H1 (cell line): ENCODE measurements around the gene C5orf46. TPM values are rescaled to one million over a fixed set of nuclear protein-coding genes. Genes with fewer than 3 reads are reported as not detected.

ENCODE experiments used
- CTCF ChIA-PET: fragments of 300-600 bp; sonication (Branson Sonifier 250); formaldehyde crosslinking; loops from one replicate; lab custom pipeline; 2021; ENCODE audit not compliant: partially characterized antibody; lab: Charles Lee
- POLR2A ChIA-PET: fragments of 300-600 bp; sonication (Branson Sonifier 250); formaldehyde crosslinking; loops from one replicate; lab custom pipeline; 2021; ENCODE audit warnings: inconsistent platforms; ENCODE audit not compliant: partially characterized antibody; lab: Charles Lee
- DNase-seq, 2 experiments: peaks; one replicate each; pipeline versions ENCODE4 v3.0.0 to v3.0.0-alpha.2; 2010 to 2022; ENCODE audit warnings: low spot score in 2 of 2, low read depth in 1 of 2, mixed read lengths in 1 of 2
- FAIRE-seq: peaks from 2 replicates; lab custom pipeline; 2011; peaks lifted over from hg19 to GRCh38; lab: Jason Lieb, UNC
- H2AFZ ChIP-seq: 2 replicates; pipeline ENCODE4 v1.8.1; 2012; ENCODE audit warnings: low read length, inconsistent platforms
- H2AK5ac ChIP-seq: 2 replicates; pipeline ENCODE4 v1.6.1; 2013; ENCODE audit warnings: low read depth, low read length
- H2BK120ac ChIP-seq: replicated peaks from 2 replicates; pipeline ENCODE3; 2013; ENCODE audit warnings: low read depth, low read length, inconsistent platforms
- H2BK12ac ChIP-seq: 2 replicates; pipeline ENCODE4 v1.6.1; 2013; ENCODE audit warnings: low read depth, low read length
- H2BK15ac ChIP-seq: 2 replicates; pipeline ENCODE4 v1.6.1; 2013; ENCODE audit warnings: low read length
- H2BK20ac ChIP-seq: 2 replicates; pipeline ENCODE4 v1.6.1; 2013; ENCODE audit warnings: low read length
- H2BK5ac ChIP-seq: 2 replicates; pipeline ENCODE4 v1.6.1; 2013; ENCODE audit warnings: low read depth, low read length
- H3K14ac ChIP-seq: 2 replicates; pipeline ENCODE4 v1.6.1; 2013; ENCODE audit warnings: inconsistent platforms; ENCODE audit not compliant: insufficient read length
- H3K18ac ChIP-seq: 2 replicates; pipeline ENCODE4 v1.6.1; 2013; ENCODE audit warnings: low read length; ENCODE audit errors: extremely low read depth
- H3K23ac ChIP-seq: 2 replicates; pipeline ENCODE4 v1.6.1; 2013; ENCODE audit warnings: inconsistent platforms; ENCODE audit not compliant: insufficient read length
- H3K23me2 ChIP-seq: 2 replicates; pipeline ENCODE4 v1.6.1; 2013; ENCODE audit warnings: low read depth, low read length
- H3K27ac ChIP-seq: 2 replicates; pipeline ENCODE4 v1.6.1; 2011; ENCODE audit warnings: low read depth, low read length, inconsistent platforms
- H3K27me3 ChIP-seq, 4 experiments: replicated peaks in 1 of 4; 1 replicate in 1 of 4; 2 replicates in 3 of 4; pipeline versions ENCODE4 v1.6.1 to v1.8.1; 2011 to 2013; ENCODE audit warnings: low read length in 3 of 4, mild to moderate bottlenecking in 3 of 4, inconsistent platforms in 2 of 4, mixed read lengths in 2 of 4, moderate library complexity in 1 of 4; ENCODE audit not compliant: control insufficient read depth in 3 of 4, insufficient read depth in 3 of 4; ENCODE audit errors: extremely low read depth in 1 of 4
- H3K36me3 ChIP-seq, 4 experiments: 2 replicates each; pipeline versions ENCODE4 v1.6.1 to v1.8.1; 2011 to 2013; ENCODE audit warnings: mild to moderate bottlenecking in 4 of 4, low read length in 3 of 4, moderate library complexity in 2 of 4, control low read depth in 1 of 4, inconsistent platforms in 1 of 4; ENCODE audit not compliant: insufficient read depth in 4 of 4, control insufficient read depth in 2 of 4
- H3K4ac ChIP-seq: replicated peaks from 2 replicates; pipeline ENCODE3; 2013; ENCODE audit warnings: low read length, low read depth, mixed read lengths, inconsistent platforms; ENCODE audit not compliant: insufficient read length
- H3K4me1 ChIP-seq, 4 experiments: replicated peaks in 1 of 4; 1 replicate in 1 of 4; 2 replicates in 3 of 4; pipeline versions ENCODE4 v1.6.1 to v1.8.1; 2011 to 2013; ENCODE audit warnings: low read length in 3 of 4, inconsistent platforms in 2 of 4, mixed read lengths in 1 of 4; ENCODE audit not compliant: insufficient read depth in 4 of 4, control insufficient read depth in 3 of 4
- H3K4me2 ChIP-seq, 2 experiments: 2 replicates each; pipeline versions ENCODE4 v1.6.1 to v1.8.1; 2011 to 2013; ENCODE audit warnings: low read depth in 2 of 2, low read length in 2 of 2, control low read depth in 1 of 2, inconsistent platforms in 1 of 2, mild to moderate bottlenecking in 1 of 2; ENCODE audit not compliant: insufficient read depth in 1 of 2
- H3K4me3 ChIP-seq, 4 experiments: fragments of 200-600, 300-600 bp in 1 of 4; sonication (generic), shearing (Covaris generic), sonication (Bioruptor Twin) in 1 of 4; 2 replicates each; pipeline versions ENCODE4 v1.5.1 to v1.8.1; 2011 to 2016; ENCODE audit warnings: low read length in 4 of 4, low read depth in 3 of 4, control low read depth in 2 of 4, inconsistent platforms in 2 of 4, mild to moderate bottlenecking in 2 of 4, mixed read lengths in 1 of 4, moderate library complexity in 1 of 4; ENCODE audit not compliant: insufficient read depth in 2 of 4; ENCODE audit errors: extremely low read depth in 1 of 4
- H3K56ac ChIP-seq: replicated peaks from 2 replicates; pipeline ENCODE3; 2013; ENCODE audit warnings: low read depth, mild to moderate bottlenecking, mixed read lengths, low read length, inconsistent platforms; ENCODE audit not compliant: insufficient read length
- H3K79me1 ChIP-seq: 2 replicates; pipeline ENCODE4 v1.6.1; 2013; ENCODE audit warnings: low read depth, low read length, control low read depth
- H3K79me2 ChIP-seq, 2 experiments: 2 replicates each; pipeline versions ENCODE4 v1.6.1 to v1.8.1; 2012 to 2013; ENCODE audit warnings: low read length in 2 of 2, mild to moderate bottlenecking in 2 of 2, inconsistent platforms in 1 of 2; ENCODE audit not compliant: insufficient read depth in 2 of 2, control insufficient read depth in 1 of 2
- H3K9ac ChIP-seq, 4 experiments: replicated peaks in 1 of 4; 1 replicate in 1 of 4; 2 replicates in 3 of 4; pipeline versions ENCODE4 v1.6.1 to v1.8.1; 2011 to 2013; ENCODE audit warnings: low read depth in 3 of 4, low read length in 3 of 4, control low read depth in 2 of 4, mild to moderate bottlenecking in 2 of 4, moderate library complexity in 2 of 4, inconsistent platforms in 1 of 4; ENCODE audit errors: extremely low read depth in 1 of 4
- H3K9me3 ChIP-seq, 2 experiments: 2 replicates each; pipeline versions ENCODE4 v1.6.1 to v1.8.1; 2012 to 2013; ENCODE audit warnings: mild to moderate bottlenecking in 2 of 2, moderate library complexity in 2 of 2, control low read depth in 1 of 2, inconsistent platforms in 1 of 2, low read depth in 1 of 2, low read length in 1 of 2, mixed read lengths in 1 of 2; ENCODE audit not compliant: insufficient read depth in 2 of 2
- H4K20me1 ChIP-seq, 2 experiments: replicated peaks in 1 of 2; 2 replicates each; pipeline versions ENCODE3 to v1.8.1; 2011 to 2013; ENCODE audit warnings: inconsistent platforms in 2 of 2, low read length in 2 of 2, mild to moderate bottlenecking in 1 of 2; ENCODE audit not compliant: insufficient read depth in 2 of 2, control insufficient read depth in 1 of 2
- H4K5ac ChIP-seq: 2 replicates; pipeline ENCODE4 v1.6.1; 2013; ENCODE audit warnings: low read length, low read depth, mixed read lengths, inconsistent platforms; ENCODE audit not compliant: insufficient read length
- H4K8ac ChIP-seq: 2 replicates; pipeline ENCODE4 v1.8.0; 2013; ENCODE audit warnings: mild to moderate bottlenecking, moderate library complexity, low read length, inconsistent platforms; ENCODE audit not compliant: insufficient read depth; ENCODE audit errors: extremely low read depth
- H4K91ac ChIP-seq: replicated peaks from 2 replicates; pipeline ENCODE3; 2013; ENCODE audit warnings: low read length, mixed read lengths, inconsistent platforms; ENCODE audit not compliant: insufficient read length
- ASH2L ChIP-seq: fragments of 200-600, 300-600 bp; sonication (generic); IDR thresholded peaks from one replicate; pipeline ENCODE4 v1.7.1; 2017; ENCODE audit warnings: low read length
- CREB1 ChIP-seq: IDR thresholded peaks from 2 replicates; pipeline ENCODE4 v1.6.1; 2012; ENCODE audit warnings: inconsistent platforms
- HDAC6 ChIP-seq: IDR thresholded peaks from one replicate; pipeline ENCODE4 v1.7.1; 2012; ENCODE audit warnings: low read depth, mild to moderate bottlenecking, inconsistent platforms, low read length, moderate library complexity
- JUN ChIP-seq: IDR thresholded peaks from 2 replicates; pipeline ENCODE4 v1.6.1; 2011; ENCODE audit warnings: low read depth, mild to moderate bottlenecking, improper control_type of control experiment, low read length
- SIX5 ChIP-seq: IDR thresholded peaks from 2 replicates; pipeline ENCODE4 v1.6.1; 2011; ENCODE audit warnings: mild to moderate bottlenecking, low read depth, low read length
- SP1 ChIP-seq: IDR thresholded peaks from 2 replicates; pipeline ENCODE4 v1.6.1; 2011; ENCODE audit warnings: low read depth, low read length
- ZNF274 ChIP-seq: IDR thresholded peaks from 2 replicates; pipeline ENCODE4 v1.7.0; 2012; ENCODE audit warnings: low read length, borderline replicate concordance; ENCODE audit errors: extremely low read depth
- WGBS, 2 experiments: shearing (Covaris generic) in 1 of 2; methylation state at CpG; one replicate each; pipeline versions ENCODE4 v1.1.6 to v1.1.7; 2013 to 2015; ENCODE audit warnings: low lambda C conversion rate in 2 of 2, mixed read lengths in 2 of 2, inconsistent platforms in 1 of 2, low coverage in 1 of 2, missing lambda C conversion rate in 1 of 2; ENCODE audit not compliant: insufficient replicate concordance in 2 of 2, insufficient coverage in 1 of 2, insufficient read length in 1 of 2; ENCODE audit errors: extremely low coverage in 1 of 2, missing lambda C conversion rate in 1 of 2; 5-methylcytosine and 5-hydroxymethylcytosine counted together
- polyA plus RNA-seq, 7 experiments: library from polyadenylated mRNA; depleted of rRNA in 3 of 7; stranded (reverse) in 5 of 7; unstranded in 2 of 7; fragments of >200 nt in 5 of 7; fragments of 200-250 nt in 2 of 7; gene quantifications; 1 replicate in 5 of 7; 2 replicates in 1 of 7; 4 replicates in 1 of 7; pipeline versions ENCODE4 v1.2.1 to v1.2.3, GENCODE V29; 2011 to 2013; ENCODE audit warnings: missing spikeins in 2 of 7, mixed read lengths in 2 of 7
- total RNA-seq: library from RNA; stranded (reverse); fragmentation: NEBNext Ultra II Directional; extraction: Animal tissue kit (Norgen Biotek cat#: 25700); gene quantifications from 2 replicates; pipeline ENCODE4 v1.2.1, GENCODE V29; 2021

C5orf46 gene
- total and polyA plus RNA-seq, 2 of the 8 experiments (the other 6 are each of a cell fraction or from before 2014, with no cell fraction given): not detected

GRCh38 chr5:147913786-147914185 is 7.4 kb upstream of the C5orf46 start:
- no peak for FAIRE-seq

More at GRCh38 chr5:147913786-147914185, 7.4 kb upstream of the C5orf46 start:
- no peak overlapping the region for H2AK5ac ChIP-seq
- no peak overlapping the region for H2BK5ac ChIP-seq
- H3K9ac ChIP-seq: no peak overlapping the region
- H3K4me3 ChIP-seq: no peak overlapping the region
- no peaks in the 10 kb centered on the region for H3K79me2 ChIP-seq
- H2BK20ac ChIP-seq: no peak overlapping the region
- no peak overlapping the region for H3K4ac ChIP-seq
- H3K79me1 ChIP-seq: no peaks in the 10 kb centered on the region
- H3K27ac ChIP-seq: no peak overlapping the region
- no peak for DNase-seq
- ChIA-PET POLR2A (no interaction called here), CTCF (interaction anchor here (3.1 kb wide), 1 partner anchor 11 kb away, joined by 14 read pairs; no protein-coding TSS in a partner anchor)
- H3K18ac ChIP-seq: no peak overlapping the region
- TF ChIP-seq SIX5 (no peak), JUN (no peak), CREB1 (no peak), HDAC6 (no peak), ZNF274 (no peak), ASH2L (no peak), SP1 (no peak)
- H3K14ac ChIP-seq: no peak overlapping the region
- no peak overlapping the region for H3K23ac ChIP-seq
- H4K91ac ChIP-seq: no peak overlapping the region
- 95% methylated on average over 3 of the region's 3 CpGs; no CpG with 5 or more reads in 1 of the 2 experiments for WGBS, 2 experiments
- no peak overlapping the region for H2BK120ac ChIP-seq
- H3K9me3 ChIP-seq: no peaks in the 10 kb centered on the region
- H4K8ac ChIP-seq: no peak overlapping the region
- no peak overlapping the region for H3K56ac ChIP-seq
- H3K36me3 ChIP-seq: no peaks in the 10 kb centered on the region
- no peaks in the 10 kb centered on the region for H3K27me3 ChIP-seq
- no peak overlapping the region for H2BK15ac ChIP-seq
- H3K4me1 ChIP-seq: no peaks in the 10 kb centered on the region
- H3K4me2 ChIP-seq: no peak overlapping the region
- no peaks in the 10 kb centered on the region for H3K23me2 ChIP-seq
- H2BK12ac ChIP-seq: no peak overlapping the region
- no peaks in the 10 kb centered on the region for H4K20me1 ChIP-seq
- no peak overlapping the region for H2AFZ ChIP-seq
- H4K5ac ChIP-seq: no peak overlapping the region
